ENCODE results near the gene ZNF761. TPM values are rescaled to one million over a fixed set of nuclear protein-coding genes. Genes with fewer than 3 reads are reported as not detected.

Gene ZNF761
- total RNA-seq: 3.3 TPM
- long read RNA-seq, partial matches to known transcripts: 0 of 4 reads
- long read RNA-seq, other reads (novel, unspliced or antisense): 4 of 4 reads

DNA sequence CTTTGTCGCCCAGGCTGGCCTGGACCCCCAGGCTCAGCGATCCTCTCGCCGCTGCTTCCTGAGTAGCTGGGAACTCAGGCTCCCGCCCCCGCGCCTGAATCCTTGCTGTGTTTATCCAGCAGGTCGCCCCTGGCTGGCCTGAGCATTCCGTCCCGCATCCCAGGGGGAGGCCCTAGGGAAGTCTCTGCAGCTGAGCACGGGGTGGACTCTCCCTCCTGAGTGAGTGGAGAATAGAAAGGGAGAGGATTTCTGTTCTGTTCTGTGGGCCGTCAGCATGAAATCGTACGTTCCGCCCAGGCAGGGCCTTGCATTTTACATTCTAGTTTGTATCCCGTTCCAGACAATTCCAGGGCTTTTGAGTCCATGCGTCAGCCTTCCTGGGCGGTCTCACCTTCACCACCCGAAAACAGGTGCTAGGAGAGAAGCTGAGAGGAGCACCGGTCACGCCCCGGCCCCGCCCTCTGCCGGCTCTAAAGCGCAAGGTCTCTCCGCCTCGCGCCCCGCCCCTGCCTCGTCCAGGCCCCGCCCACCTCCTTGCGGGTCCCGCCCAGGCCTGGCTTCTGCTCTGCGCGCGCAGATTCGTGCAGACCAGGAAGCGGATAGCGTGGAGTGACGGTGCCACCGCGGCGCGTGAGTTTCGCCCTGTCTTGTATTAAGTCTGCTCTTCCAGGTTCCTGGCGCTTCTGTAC is at the start of gene ZNF761:
Gene ZNF761 (plus strand): TSS at position 586 of the 689 bp plus-strand sequence. CDS start 15,285 bp downstream, outside the sequence.
- Histone ChIP-seq H3K4me1 (peaks cover 28% of the 10 kb centered on the region), H3K36me3 (peaks cover 9% of the 10 kb centered on the region), H3K4me3 (peak within 1 kb of the TSS; percentile 90), H3K9me3 (replicated peaks) (no peaks in the 10 kb centered on the region), H3K27ac (replicated peaks) (peak within 1 kb of the TSS; percentile 74), H3K27me3 (ENCODE audit: low read depth) (no peaks in the 10 kb centered on the region)
- TF ChIP-seq, protein P1, sequence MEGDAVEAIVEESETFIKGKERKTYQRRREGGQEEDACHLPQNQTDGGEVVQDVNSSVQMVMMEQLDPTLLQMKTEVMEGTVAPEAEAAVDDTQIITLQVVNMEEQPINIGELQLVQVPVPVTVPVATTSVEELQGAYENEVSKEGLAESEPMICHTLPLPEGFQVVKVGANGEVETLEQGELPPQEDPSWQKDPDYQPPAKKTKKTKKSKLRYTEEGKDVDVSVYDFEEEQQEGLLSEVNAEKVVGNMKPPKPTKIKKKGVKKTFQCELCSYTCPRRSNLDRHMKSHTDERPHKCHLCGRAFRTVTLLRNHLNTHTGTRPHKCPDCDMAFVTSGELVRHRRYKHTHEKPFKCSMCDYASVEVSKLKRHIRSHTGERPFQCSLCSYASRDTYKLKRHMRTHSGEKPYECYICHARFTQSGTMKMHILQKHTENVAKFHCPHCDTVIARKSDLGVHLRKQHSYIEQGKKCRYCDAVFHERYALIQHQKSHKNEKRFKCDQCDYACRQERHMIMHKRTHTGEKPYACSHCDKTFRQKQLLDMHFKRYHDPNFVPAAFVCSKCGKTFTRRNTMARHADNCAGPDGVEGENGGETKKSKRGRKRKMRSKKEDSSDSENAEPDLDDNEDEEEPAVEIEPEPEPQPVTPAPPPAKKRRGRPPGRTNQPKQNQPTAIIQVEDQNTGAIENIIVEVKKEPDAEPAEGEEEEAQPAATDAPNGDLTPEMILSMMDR (IDR thresholded peaks at IDR 0.05; ENCODE audit: borderline replicate concordance): peak; percentile 66
- intact Hi-C loops (cut with micrococcal nuclease): loop anchor here (10.0 kb wide), 1 partner anchor 73 kb away; no protein-coding TSS in a partner anchor
- DNase-seq: peak; percentile 95

DNA sequence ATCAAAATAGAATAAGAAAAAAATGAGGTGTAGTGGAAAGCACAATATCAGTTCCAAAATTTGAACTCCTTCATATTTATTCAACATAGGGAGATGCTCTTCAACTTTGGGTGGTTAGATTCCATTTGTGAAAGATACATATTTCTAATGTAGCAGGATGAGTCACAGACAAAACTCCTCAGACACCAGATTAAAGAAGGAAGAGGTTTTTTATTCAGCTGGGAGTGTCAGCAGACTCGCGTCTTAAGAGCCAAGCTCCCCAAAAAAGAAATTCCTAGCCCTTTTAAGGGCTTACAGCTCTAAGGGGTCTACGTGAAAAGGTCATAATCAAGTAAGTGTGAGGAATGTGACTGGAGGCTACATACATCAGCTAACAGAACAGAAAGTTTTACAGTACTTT is 43.6 kb upstream of the ZNF761 start:
- DNase-seq: no peak
- H3K27me3 ChIP-seq (ENCODE audit: low read depth): peaks cover 15% of the 10 kb centered on the region
- no peak overlapping the region for H3K4me3 ChIP-seq
- TF ChIP-seq, protein P1 (IDR thresholded peaks at IDR 0.05; ENCODE audit: borderline replicate concordance): no peak
- H3K27ac ChIP-seq (replicated peaks): no peak overlapping the region
- peaks cover 19% of the 10 kb centered on the region for H3K36me3 ChIP-seq
- intact Hi-C loops (cut with micrococcal nuclease): no loop called here
- H3K4me1 ChIP-seq: no peaks in the 10 kb centered on the region
- peaks cover 21% of the 10 kb centered on the region for H3K9me3 ChIP-seq (replicated peaks)

DNA sequence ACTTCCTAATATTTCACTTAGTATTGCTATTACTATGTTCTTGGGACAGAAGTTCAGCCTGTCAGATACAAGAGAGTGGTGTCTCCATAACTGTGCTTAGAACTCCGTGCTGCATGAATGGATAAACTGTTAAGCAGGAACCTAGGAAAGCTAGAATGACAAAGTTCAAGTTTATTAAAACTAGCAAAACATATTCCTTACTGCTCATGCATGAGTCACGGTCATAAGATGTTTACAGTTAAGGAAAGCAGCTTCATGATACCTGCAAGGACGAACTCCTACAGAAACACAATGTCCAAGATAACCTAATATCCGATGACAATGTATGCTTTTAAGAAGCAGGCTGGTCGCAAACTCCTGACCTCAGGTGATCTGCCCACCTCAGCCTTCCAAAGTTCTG is 42.9 kb upstream of the ZNF761 start:
- Histone ChIP-seq H3K9me3 (replicated peaks) (peaks cover 14% of the 10 kb centered on the region), H3K4me3 (no peak overlapping the region), H3K27ac (replicated peaks) (no peak overlapping the region), H3K4me1 (peaks cover under 1% of the 10 kb centered on the region), H3K27me3 (ENCODE audit: low read depth) (peaks cover 15% of the 10 kb centered on the region), H3K36me3 (peaks cover 19% of the 10 kb centered on the region)
- TF ChIP-seq, protein P1 (IDR thresholded peaks at IDR 0.05; ENCODE audit: borderline replicate concordance): no peak
- DNase-seq: no peak
- intact Hi-C loops (cut with micrococcal nuclease): no loop called here

DNA sequence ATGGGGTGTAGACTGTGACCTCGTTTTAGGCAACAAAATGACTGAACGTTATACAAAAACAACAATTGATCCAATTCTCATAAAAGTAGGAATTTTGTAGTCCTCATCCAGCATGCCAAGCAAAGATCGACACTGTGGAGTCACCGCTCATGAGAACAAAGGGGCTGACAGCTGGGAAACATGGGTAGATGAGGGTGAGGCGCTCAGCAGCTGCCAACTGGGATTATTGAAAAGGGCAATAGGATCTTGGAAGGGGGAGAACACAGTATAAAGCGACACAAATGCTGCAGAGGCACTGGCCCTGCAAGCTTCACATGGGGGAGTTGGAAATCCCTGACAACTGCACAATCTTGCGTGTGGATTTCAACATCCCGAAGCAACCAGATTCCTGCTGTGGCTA is 42.2 kb upstream of the ZNF761 start:
- no peak overlapping the region for H3K4me3 ChIP-seq
- H3K36me3 ChIP-seq: peaks cover 18% of the 10 kb centered on the region
- peaks cover 7% of the 10 kb centered on the region for H3K4me1 ChIP-seq
- no peak for DNase-seq
- H3K9me3 ChIP-seq (replicated peaks): peaks cover 7% of the 10 kb centered on the region
- H3K27ac ChIP-seq (replicated peaks): no peak overlapping the region
- H3K27me3 ChIP-seq (ENCODE audit: low read depth): peaks cover 15% of the 10 kb centered on the region
- TF ChIP-seq, protein P1 (IDR thresholded peaks at IDR 0.05; ENCODE audit: borderline replicate concordance): no peak
- intact Hi-C loops (cut with micrococcal nuclease): no loop called here

DNA sequence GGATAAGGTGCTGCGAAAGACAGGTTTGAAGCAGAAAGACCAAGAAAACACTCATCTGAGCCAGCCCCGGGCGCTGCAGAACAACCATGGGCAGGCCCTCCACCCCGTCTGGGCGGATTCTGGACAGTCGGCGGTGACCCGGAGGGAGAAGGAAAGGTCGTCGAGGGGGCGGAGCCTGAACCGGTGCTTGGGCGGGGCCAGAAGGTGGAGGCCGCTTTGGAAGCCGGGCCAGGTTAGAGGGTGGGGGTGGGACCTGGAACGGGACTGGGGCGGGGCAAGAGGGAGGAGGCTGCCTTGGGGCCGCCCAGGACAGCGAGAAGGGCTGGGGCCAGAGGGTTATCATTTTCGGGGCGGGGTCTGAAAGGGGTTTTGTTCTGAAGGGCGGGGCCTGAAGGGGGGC is 41.8 kb upstream of the ZNF761 start:
- Histone ChIP-seq H3K36me3 (peaks cover 14% of the 10 kb centered on the region), H3K9me3 (replicated peaks) (peaks cover 3% of the 10 kb centered on the region), H3K27me3 (ENCODE audit: low read depth) (peaks cover 15% of the 10 kb centered on the region), H3K4me3 (no peak overlapping the region), H3K4me1 (peaks cover 9% of the 10 kb centered on the region), H3K27ac (replicated peaks) (no peak overlapping the region)
- intact Hi-C loops (cut with micrococcal nuclease): no loop called here
- no peak for DNase-seq
- TF ChIP-seq, protein P1 (IDR thresholded peaks at IDR 0.05; ENCODE audit: borderline replicate concordance): no peak

Data from left ventricle myocardium inferior (tissue), 1 donor.